Measurements from ENCODE around the gene GALNT1. TPM values are rescaled to one million over a fixed set of nuclear protein-coding genes. Genes with fewer than 3 reads are reported as not detected.

Gene GALNT1
- total and polyA plus RNA-seq, 8 donors, result 11.2 to 83.9 (median 13.8) TPM

DNA sequence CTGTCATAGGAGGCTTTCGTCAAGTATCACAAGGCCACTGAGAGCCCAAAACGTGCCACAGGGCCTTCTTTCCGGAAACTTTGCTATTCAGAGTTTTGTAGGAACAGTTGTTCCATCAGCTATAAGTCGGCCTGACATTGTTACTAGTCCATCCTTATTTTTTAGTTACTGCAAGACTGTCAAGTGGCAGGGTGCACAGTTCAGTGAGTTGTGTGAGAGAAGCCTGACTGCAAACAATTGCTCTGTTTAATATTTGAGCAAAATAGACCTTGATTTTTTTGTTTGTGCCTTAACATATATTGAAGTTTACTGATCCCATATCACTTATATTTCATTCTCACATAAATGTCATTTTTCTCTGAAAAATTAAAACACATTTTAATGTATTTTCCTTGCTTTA lies 110.1 kb downstream of the GALNT1 start:
- intact Hi-C loops (cut with DNase I; ENCODE audit: low total_unique reads), result no loop called here
- H3K36me3 ChIP-seq, result peaks cover 3 to 55% (median 39%) of the 10 kb centered on the region in 4 donors

DNA sequence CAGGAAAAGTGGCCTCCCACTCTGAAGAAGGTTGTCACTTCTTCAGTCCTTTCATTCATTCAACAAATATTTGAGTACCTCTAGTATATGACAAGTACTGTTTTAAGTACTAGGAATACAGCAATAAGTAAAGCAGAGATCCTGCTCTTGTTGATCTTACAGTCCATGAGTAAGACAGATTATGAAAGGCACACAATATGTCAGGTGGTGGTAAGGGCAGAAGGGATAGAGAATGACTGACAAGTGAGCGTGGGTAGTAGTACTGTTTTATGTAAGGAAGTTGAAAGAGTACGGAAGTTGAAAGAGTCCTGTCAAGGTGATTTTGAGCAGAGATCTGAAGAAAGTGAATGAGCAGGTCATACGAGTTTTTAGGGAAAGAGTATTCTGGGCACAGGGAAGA lies 111.3 kb downstream of the GALNT1 start:
- no peak overlapping the region for H3K27ac ChIP-seq
- H3K9me3 ChIP-seq, result no peaks in the 10 kb centered on the region
- H3K4me1 ChIP-seq, result peaks cover 0 to 15% (median 9%) of the 10 kb centered on the region in 4 donors
- intact Hi-C loops (cut with DNase I; ENCODE audit: low total_unique reads), result no loop called here
- TF ChIP-seq POLR2A (IDR thresholded peaks at IDR 0.05) (no peak), POLR2AphosphoS5 (IDR thresholded peaks at IDR 0.05) (no peak), EP300 (IDR thresholded peaks at IDR 0.05) (no peak)
- TF ChIP-seq, protein P1, sequence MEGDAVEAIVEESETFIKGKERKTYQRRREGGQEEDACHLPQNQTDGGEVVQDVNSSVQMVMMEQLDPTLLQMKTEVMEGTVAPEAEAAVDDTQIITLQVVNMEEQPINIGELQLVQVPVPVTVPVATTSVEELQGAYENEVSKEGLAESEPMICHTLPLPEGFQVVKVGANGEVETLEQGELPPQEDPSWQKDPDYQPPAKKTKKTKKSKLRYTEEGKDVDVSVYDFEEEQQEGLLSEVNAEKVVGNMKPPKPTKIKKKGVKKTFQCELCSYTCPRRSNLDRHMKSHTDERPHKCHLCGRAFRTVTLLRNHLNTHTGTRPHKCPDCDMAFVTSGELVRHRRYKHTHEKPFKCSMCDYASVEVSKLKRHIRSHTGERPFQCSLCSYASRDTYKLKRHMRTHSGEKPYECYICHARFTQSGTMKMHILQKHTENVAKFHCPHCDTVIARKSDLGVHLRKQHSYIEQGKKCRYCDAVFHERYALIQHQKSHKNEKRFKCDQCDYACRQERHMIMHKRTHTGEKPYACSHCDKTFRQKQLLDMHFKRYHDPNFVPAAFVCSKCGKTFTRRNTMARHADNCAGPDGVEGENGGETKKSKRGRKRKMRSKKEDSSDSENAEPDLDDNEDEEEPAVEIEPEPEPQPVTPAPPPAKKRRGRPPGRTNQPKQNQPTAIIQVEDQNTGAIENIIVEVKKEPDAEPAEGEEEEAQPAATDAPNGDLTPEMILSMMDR (IDR thresholded peaks at IDR 0.05), result no peak
- 86 to 92% (median 90%) methylated on average over 3 of the region's 3 CpGs for WGBS, 5 donors
- no peak overlapping the region for H3K4me3 ChIP-seq
- no peaks in the 10 kb centered on the region for H3K27me3 ChIP-seq
- H3K36me3 ChIP-seq, result peaks cover 0 to 49% (median 36%) of the 10 kb centered on the region in 4 donors
- peak in 1 of 2 donors; percentile 20 for DNase-seq

More for the DNA sequence above, 110.1 kb downstream of the GALNT1 start:
- no peak for DNase-seq
- 92 to 98% (median 94%) methylated on average over 4 of the region's 4 CpGs for WGBS, 5 donors
- Histone ChIP-seq H3K27me3 (no peaks in the 10 kb centered on the region), H3K9me3 (no peaks in the 10 kb centered on the region), H3K4me3 (no peak overlapping the region), H3K4me1 (peaks cover 0 to 15% (median 9%) of the 10 kb centered on the region in 4 donors), H3K27ac (no peak overlapping the region)
- TF ChIP-seq POLR2A (IDR thresholded peaks at IDR 0.05) (no peak), POLR2AphosphoS5 (IDR thresholded peaks at IDR 0.05) (no peak), EP300 (IDR thresholded peaks at IDR 0.05) (no peak)
- TF ChIP-seq, protein P1 (IDR thresholded peaks at IDR 0.05), result no peak

DNA sequence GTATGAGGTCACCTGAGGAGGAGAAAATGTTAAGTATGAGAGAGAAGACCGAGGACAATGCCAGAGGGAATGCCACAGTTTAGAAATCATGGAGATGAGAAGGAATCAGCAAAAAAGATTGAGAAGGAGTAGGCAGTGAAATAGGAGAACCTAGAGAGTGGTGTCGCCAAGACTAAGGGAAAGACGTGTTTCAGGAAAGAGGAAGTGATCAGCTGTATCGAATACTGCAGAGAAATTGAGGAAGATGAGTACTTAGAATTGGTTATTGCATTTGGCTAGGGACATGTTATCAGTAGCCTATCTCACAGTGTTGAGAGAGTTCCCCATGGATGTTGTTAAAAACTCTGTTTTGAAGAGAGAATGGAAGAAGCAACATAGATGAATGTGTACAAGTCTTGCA lies 112.3 kb downstream of the GALNT1 start:
- Histone ChIP-seq H3K27ac (no peak overlapping the region), H3K4me3 (no peak overlapping the region), H3K36me3 (peaks cover 0 to 57% (median 36%) of the 10 kb centered on the region in 4 donors), H3K27me3 (no peaks in the 10 kb centered on the region), H3K4me1 (peaks cover 0 to 15% (median 9%) of the 10 kb centered on the region in 4 donors), H3K9me3 (no peaks in the 10 kb centered on the region)
- TF ChIP-seq EP300 (IDR thresholded peaks at IDR 0.05), result no peak
- TF ChIP-seq POLR2AphosphoS5 (IDR thresholded peaks at IDR 0.05), result no peak
- TF ChIP-seq POLR2A (IDR thresholded peaks at IDR 0.05), result no peak
- TF ChIP-seq, protein P1 (IDR thresholded peaks at IDR 0.05), result no peak
- DNase-seq, result no peak
- WGBS, 5 donors, result 84 to 92% (median 88%) methylated on average over 4 of the region's 4 CpGs
- intact Hi-C loops (cut with DNase I; ENCODE audit: low total_unique reads), result no loop called here

DNA sequence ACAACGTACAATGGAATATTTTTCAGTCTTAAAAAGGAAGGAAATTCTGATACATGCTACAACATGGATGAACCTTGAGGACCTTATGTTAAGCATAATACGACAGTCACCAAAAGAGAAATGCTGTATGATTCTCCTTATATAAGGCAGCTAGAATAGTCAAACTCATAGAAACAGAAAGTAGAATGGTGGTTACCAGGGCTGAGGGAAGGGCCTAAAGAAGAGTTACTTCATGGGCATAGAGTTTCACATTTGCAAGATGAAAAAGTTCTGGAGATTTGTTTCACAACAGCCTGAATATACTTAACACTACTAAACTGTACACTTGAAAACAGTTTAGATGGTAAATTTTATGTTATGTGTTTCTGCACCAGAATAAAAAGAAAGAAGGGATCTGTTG lies 113.3 kb downstream of the GALNT1 start:
- H3K27ac ChIP-seq, result no peak overlapping the region
- WGBS, 5 donors, result 94 to 98% (median 97%) methylated on average over 2 of the region's 2 CpGs

More for the DNA sequence above, 113.3 kb downstream of the GALNT1 start:
- Histone ChIP-seq H3K9me3 (no peaks in the 10 kb centered on the region), H3K4me1 (peaks cover 0 to 15% (median 9%) of the 10 kb centered on the region in 4 donors), H3K27me3 (no peaks in the 10 kb centered on the region), H3K36me3 (peaks cover 0 to 55% (median 39%) of the 10 kb centered on the region in 4 donors), H3K4me3 (no peak overlapping the region)
- intact Hi-C loops (cut with DNase I; ENCODE audit: low total_unique reads), result no loop called here
- TF ChIP-seq EP300 (IDR thresholded peaks at IDR 0.05) (no peak), POLR2AphosphoS5 (IDR thresholded peaks at IDR 0.05) (no peak), POLR2A (IDR thresholded peaks at IDR 0.05) (no peak)
- TF ChIP-seq, protein P1 (IDR thresholded peaks at IDR 0.05), result no peak
- DNase-seq, result no peak

All from stomach (tissue), 9 donors.